HG02571 (cell line): ENCODE measurements around the gene ERC2.

ENCODE experiments used
- ATAC-seq: cut with Tn5 transposase; IDR thresholded peaks from one replicate; pipeline ENCODE4 v1.9.1; 2021; ENCODE audit warnings: mild to moderate bottlenecking, moderate library complexity; ENCODE audit not compliant: unreplicated experiment

Gene ERC2

DNA sequence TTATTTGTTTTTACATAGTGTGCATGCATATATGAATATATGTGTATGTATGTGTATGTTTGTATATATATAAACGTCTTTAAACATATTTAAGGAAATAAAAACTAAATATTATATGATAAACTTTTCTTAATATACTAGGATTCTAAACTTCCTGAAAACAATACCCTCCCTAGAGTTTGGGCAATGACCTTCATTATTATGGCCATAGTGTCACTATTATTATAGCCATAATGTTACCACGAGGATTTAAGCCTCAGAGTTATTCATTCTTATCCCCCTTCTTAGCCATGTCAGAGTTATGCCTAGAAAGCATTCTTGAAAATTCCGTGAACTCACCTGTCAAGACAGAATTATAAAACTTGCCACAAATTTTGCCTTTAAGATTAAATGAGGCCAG is 335.5 kb downstream of the ERC2 start:
- no peak for ATAC-seq

DNA sequence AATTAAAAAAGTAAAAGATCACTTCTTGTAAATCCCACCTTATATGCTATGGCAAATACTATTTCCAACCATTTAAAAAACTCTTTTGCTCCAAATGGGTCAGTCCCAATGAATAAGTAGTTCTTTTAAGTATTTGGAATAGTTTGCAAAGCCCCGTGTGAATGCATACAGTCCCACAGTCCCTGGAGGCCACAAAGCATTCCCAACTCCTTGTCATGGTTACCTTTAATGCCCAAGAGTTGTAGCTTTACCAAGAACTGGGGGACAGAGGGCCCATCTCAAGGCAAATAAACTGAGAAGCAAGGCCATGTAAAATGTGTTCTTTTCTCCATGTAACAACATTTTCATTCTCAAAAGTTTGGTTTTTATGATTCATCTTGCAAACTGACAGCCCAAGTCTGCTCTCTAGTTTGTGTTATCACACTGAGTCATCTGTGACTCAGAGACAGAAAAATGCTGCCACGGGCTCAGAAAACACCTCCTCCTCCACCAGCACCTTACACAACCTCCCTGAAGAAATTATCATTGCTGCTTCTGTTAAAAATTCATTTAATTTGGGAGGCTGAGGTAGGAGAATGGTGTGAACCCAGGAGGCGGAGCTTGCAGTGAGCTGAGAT is 336.2 kb downstream of the ERC2 start:
- ATAC-seq, result no peak

DNA sequence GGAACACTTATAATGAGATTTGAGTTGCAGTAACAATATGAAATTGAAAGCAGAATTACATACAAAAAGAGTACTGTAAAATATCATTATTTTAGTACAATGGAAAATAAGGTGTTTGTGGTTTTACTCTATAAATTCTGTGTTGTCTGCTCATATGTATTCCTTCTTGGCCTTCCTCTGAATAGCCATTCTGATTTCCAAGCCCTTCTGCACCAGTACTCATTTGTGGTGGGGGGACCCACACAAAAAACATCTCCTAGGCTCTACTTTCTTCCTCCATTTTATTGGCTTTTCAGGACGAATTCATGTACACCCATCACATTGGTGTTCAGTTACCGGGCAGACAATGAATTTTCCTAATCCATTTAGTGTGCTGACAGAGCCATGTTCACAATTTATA is 338.2 kb downstream of the ERC2 start:
- ATAC-seq, result no peak

DNA sequence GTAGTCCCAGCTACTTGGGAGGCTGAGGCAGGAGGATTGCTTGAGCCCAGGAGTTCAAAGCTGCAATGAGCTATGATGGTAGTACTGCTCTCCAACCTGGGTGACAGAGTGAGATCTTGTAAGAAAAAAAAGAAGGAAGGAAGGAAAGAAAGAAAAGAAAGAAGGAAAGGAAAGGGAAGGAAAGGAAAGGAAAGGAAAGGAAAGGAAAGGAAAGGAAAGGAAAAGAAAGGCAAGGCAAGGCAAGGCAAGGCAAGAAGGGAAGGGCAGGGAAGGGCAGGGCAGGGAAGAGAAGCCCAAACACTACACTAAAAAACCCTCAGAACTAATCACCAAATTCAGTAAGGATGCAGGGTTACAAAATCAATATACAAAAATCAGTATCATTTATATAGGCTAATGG is 341.6 kb downstream of the ERC2 start:
- ATAC-seq, result no peak

DNA sequence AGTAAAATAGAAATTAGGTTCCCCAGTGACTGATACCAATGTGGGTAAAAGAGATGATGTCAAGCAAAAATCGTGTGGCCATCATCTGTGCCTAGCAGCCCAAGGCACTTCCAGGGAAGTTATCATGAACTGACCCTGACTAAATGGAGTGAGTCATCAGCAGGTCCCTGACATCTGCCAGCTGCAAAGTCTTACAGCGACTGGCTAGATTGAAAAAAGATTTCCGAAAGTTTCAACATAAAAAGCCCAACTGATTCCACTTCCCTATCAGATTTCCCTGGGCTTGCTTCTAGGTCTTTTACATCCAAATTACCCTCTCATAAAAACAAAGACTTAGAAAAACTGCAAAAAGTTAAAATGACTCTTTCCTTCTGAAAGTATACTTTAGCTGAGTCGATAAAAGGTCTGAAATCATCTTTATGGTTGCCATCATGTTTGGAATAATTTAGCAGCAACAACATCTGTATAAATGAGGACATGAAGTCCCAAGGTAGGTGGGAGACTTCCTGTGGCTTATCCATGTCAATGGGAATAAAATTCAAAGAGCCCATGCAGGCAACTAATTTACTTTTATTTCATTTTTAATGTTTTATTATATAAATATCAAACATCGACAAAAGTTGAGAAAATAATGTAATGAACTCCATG is 342.8 kb downstream of the ERC2 start:
- no peak for ATAC-seq

DNA sequence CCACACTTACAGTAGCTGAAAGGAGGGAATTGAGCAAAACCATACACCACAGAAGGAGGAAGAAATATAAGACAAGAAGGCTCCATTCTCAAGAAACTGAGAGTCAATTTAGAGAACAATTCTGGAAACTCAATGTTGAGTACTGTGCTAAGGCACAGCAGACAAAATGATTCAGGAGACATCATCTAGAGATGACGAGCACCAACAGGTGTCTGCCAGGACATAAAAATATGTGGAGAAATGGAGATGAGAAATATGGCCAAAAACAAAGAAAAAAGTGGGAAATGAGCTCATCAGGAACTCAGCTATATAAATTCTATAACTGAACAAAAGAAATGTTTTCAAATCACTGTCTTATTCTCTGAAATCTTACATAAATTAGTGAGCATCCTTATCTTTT is 343.7 kb downstream of the ERC2 start:
- ATAC-seq, result no peak

DNA sequence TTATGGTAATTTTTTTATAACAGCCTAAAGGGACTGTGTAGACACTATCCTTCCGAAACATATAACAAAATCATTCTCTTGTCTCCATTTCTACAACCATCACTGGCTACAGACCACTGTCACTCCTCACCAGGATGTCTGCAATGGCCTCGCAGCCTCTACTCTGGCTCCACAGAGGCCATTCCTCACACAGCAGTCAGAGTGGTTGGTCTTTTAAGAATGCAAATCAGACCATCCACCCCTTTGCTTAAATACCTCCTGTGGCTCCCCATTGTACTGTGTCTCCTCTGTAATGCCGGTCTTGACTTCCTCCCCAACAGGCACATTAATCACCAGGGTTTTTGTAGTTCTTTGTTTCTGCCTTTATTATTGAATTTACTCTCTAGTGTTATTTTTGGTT is 344.8 kb downstream of the ERC2 start:
- ATAC-seq, result no peak

DNA sequence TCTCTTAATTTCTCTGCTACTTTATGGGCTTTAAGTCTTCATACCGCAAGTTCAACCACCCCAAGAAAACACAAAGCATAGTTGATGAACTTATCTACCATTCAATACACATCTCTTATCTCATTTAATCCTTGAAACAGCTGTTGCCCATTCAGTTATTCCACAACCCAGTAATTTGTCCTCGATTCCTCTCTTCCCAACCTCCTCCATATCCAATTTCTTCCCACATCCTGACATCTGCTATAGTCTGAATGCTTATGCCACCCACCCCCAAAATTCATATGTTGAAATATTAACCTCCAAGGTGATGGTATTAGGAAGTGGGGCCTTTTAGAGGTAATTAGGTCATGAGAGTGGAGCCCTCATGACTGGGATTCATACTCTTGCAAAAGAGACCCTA is 345.4 kb downstream of the ERC2 start:
- no peak for ATAC-seq

DNA sequence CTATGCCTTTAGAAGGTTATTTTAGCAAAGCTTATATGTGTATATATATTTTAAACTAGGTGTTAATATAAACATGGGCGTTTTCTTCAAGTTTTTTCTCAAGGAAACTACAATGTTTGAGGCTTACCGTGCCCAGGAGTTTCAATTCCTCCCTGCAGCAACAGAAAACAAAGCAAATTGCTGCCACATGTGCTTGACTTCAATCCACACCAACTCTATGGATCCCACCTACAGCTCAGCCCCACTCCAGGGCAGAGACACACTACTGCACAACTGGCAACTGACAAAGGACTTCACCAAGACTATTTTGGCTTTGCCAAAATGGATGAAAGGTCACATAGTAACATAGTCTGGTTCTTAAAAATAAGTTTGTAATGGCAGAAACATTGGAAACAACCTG is 346.6 kb downstream of the ERC2 start:
- ATAC-seq, result no peak

DNA sequence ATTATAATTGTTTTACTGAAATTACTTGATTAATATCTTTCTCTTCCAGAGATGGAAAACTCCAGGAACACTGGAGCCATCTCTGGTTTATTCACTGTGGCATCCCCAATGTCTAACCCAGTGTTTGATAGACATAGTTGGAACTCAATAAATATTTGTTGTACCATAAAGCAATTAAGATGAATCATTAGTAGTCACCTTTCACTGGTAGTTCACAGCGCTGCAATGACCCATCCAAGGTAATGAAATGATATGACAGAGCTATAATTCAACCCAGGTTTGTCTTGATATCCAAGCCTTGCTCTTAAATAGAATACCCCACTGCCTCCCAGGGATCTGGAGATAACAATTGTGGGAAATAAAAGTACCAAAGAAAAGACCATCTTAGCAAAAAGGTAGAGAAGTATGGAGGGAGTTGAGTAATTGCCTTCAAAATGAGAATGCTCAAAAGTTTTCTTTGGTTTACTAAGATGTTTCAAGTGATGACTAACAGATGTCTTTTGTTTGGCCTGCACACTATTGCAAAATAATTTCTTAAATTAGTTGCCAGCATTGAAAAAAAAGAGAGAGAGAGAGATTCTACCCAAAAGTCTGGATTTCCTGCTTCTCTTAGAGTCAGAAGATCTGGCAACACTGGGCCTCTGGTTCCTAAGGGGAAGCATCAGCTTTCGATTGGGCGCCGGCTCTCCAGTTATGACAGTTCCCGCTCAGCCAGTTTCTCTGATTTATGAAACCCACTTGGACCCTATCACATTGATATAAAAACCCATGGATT is 348.5 kb downstream of the ERC2 start:
- ATAC-seq, result no peak

DNA sequence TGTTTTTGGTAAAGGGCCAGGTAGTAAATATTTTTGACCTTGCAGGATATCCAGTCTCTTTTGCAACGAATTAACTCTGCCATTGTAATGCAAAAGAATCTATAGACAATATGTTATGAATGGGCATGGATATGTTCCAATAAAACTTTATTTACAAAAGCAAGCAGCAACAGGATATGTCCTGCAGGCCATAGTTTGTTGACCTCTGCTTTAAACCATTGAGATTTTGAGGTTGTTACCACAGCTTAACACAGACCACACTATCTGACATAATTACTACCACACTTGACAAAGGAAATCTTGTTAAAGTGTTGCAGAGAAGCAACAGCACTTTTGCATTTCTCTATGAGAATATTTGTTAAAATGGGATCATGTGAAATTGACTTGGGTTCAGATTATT is 349.3 kb downstream of the ERC2 start:
- no peak for ATAC-seq

DNA sequence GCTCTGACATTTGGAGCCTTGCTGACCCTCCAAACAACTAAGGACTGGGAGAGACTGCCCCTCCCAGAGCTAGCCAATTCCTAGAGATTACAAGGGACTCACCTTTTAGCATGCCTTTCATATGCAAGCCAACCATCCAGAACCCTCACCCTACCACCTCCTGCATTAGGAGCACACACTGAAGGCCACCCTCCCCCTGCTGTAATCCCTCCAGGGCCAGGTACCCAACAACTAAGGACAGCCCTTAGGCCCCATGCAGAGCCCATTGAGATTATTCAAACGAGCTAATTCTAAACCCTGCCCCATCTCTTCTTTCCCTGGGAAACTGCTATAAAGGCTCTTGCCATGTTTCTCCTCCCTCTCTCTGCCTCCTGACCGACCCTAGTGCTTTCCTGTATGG is 352.6 kb downstream of the ERC2 start:
- no peak for ATAC-seq

DNA sequence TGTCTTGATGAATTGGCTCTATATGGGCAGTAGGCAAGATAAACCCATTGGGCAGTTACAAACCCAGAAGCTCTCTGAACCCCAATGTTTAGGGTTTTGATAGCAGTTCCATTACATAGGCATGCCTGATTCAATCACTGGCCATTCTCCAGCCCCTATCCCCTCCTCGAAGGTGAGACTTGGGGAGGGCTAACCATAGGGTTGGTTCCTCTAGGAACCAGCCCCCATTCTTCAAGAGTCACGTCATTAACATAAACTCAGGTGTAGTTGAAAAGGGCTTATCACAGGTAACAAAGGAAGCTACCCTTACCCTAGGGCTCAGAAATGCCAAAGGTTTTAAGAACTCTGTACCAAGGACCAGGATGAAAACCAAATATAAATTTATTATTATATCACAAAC is 353.1 kb downstream of the ERC2 start:
- ATAC-seq, result no peak

DNA sequence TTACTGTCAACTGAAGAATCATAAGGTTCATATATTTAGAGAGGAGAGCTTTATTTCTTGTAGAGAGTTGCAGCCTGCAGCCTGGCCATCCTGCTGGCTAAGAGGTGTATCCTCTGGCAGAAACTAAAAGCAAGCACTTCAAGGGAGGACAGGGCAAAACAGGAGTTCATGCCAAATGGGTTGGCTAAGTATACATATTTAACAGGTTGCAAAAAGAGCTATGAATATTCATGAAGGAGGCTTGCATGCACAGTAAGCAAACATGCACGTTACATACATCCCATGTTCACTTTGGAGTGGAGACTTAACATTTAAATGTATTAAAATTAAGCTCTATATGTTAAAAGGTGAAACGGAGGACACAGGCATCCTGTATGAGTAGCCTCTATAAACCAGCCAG is 354.4 kb downstream of the ERC2 start:
- ATAC-seq, result no peak

DNA sequence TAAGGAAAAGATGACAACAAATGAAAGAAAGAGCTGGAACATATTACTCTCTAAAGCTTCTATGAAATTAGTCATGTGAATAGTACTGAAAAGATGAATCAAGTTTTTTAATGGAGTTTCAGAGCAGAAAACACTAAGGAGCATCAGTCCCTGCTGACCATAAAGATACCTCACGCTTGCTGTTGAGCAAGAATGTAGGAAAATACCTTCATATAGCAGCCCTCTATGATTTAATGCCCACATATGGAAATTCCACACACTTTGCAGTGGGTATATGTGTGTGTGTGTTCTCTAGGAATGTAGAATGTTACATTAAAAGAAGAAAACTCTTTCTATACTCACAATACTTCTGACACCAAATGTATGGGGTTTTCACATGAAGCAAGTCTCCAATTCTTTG is 355.0 kb downstream of the ERC2 start:
- ATAC-seq, result no peak

DNA sequence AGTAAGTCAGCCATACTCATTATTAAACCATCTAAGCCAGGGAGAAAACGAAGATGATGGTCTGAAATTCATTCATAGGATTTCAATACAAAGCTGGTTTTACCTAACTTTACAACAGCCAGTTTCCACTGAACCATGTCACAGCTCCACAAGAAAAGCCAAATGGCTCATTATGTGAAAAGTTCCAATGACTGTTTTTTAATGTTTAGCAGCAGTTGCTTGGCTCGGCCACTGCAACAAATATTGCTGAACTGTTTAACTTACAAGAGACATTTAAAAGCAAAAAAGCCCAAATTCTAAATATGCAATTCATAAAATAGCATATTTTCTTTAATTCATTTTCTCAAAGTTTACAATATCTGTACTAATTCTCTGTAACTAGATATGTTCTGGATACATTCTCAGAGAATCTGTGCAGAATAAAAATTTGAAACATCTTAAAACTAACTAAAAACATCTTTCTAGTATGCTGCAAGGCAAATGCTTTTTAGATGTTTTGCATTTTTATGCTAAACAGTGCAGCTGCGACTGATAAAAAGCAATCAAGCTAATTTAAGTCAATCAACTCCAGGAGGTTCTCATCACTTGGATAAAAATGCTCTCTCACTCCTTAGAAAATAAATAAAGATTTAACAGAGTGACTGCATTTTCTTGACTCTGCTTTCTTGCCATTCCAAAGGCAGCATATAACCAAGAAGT is 356.5 kb downstream of the ERC2 start:
- ATAC-seq, result no peak

DNA sequence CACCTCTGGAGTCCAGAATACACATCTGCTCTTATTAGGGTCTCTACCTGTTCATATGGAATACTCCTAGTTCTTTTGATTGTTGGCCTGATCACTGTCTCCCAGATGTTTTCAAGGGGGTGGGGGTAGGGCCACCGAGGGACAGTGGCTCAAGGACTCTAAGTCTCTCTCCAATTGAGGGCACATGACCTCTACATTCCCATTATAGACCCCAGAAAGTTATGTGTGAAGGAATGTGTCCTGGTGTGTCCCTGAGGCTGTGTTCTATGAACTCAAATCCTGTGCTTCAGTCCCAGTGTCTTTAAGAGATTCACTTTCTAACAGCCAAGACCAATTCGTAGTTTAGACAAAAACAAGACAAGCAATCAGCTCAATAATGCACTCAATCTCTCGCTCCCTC is 357.4 kb downstream of the ERC2 start:
- ATAC-seq, result no peak

DNA sequence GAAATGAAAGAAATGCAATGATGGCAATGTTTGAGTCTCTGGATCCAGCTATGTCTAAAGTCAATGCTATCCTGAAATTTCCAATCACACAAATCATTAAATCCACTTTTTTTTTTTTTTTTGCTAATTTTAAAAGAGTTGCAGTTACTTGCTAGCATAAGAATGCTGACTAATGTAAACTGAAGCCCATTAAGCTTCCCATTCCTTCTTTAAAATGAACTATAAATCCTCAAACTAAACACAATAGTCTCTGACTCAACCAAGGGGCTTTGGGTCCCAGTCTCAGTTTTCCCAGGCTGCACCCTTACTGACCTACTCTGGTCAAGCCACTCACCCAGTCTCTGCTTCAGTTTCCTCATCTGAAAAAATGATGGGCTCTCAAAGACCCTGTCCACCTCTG is 361.1 kb downstream of the ERC2 start:
- no peak for ATAC-seq

DNA sequence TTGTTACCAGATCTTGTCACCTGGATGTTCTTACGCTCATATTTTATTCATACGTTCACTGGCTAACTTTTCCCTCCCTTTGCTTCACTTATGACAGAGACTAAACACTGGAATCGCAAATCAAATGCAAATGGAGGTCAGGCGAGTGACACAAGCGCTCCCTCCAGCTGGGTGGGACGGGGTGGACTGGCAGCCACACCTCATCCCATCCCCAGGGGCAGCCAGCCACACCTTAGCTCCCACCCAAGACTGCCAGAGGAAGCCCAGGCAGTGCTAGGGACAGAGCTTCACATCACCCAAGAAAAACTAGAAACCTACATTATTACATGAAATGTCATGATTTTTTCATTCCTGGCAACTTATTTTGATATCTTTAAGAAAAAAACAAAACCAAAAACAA is 366.2 kb downstream of the ERC2 start:
- no peak for ATAC-seq

DNA sequence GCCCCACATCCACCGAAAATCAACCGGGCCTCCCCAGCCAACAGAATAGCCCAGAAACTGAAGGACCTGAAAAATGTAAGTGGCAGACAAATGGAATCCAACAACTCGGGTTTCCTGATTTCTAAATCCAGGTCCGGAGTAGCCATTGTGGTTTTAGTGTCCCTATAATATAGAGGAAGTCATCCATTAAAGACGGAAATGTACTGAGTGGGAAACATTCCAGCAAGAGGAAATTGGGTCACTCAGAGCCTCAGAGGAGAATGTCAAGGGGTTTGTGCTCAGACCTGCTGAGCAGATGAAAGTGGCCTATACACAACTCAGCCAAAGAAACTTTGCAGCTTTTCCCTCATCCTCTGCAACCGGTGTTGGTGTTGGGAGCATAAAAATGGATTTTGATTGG is 366.7 kb downstream of the ERC2 start:
- ATAC-seq, result no peak

DNA sequence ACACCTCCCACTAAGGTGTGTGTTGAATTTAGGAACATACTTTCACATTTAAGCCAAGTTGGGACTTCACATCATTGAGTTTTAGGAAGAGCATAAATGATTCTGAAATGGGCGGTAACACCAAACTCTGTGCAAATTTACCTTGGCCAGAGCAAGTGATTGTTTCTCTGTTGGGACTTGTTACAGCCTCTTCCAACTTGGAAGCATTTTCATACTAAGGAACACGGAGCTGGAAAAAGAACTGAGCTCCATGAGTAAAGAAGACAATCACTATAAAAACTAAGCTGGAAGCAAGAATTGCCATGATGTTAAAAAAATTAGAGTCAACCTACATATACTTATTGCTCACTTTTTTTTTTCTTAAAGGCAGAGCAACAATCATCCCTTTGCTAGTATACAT is 371.3 kb downstream of the ERC2 start:
- no peak for ATAC-seq

DNA sequence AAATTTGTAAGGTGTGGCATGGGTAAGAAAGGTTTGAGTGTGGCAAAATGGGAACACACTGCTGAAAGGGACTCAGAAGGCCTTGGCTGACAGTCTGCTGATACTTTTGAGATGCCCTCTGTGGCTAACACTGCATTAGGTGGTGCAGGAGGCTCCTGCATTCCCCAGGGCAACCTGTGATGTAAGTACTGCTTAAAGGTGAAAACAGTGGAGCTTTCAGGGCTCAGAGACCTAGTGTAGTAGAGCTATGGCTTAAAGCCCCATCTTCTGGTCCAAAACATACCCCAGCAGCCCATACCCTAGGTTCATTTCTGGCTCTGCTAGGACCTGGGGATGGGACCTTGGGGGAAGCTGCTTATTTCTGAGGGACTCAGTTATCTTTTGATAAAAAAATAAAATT is 374.1 kb downstream of the ERC2 start:
- ATAC-seq, result no peak
